ENCODE measurements around the gene ATRIP. TPM values are rescaled to one million over a fixed set of nuclear protein-coding genes. Genes with fewer than 3 reads are reported as not detected.

ATRIP gene
- total and polyA plus RNA-seq, 10 of the 15 experiments (the other 5 are each of a cell fraction or from before 2014, with no cell fraction given): 1.4 to 16.0 (median 10.1) TPM

DNA sequence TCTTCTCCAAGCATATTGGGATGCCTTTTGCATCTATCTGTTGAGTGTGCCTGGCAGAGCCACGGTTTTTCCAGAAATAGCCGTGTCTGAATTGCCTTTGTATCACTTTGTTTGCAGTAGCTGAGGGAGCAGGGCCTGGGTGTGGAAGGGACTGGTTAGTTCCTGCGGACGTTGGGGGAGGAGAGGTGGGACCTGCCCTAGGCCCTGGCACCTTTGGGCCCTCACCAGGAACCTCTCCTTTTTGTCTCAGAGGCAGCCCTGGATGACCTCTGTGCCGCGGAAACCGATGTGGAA, 18.6 kb downstream of the ATRIP start (continued):
- TF ChIP-seq USF1 (IDR thresholded peaks at IDR 0.05; ENCODE audit: borderline replicate concordance, extremely low read length, insufficient read depth, low read depth, low read length): no peak

DNA sequence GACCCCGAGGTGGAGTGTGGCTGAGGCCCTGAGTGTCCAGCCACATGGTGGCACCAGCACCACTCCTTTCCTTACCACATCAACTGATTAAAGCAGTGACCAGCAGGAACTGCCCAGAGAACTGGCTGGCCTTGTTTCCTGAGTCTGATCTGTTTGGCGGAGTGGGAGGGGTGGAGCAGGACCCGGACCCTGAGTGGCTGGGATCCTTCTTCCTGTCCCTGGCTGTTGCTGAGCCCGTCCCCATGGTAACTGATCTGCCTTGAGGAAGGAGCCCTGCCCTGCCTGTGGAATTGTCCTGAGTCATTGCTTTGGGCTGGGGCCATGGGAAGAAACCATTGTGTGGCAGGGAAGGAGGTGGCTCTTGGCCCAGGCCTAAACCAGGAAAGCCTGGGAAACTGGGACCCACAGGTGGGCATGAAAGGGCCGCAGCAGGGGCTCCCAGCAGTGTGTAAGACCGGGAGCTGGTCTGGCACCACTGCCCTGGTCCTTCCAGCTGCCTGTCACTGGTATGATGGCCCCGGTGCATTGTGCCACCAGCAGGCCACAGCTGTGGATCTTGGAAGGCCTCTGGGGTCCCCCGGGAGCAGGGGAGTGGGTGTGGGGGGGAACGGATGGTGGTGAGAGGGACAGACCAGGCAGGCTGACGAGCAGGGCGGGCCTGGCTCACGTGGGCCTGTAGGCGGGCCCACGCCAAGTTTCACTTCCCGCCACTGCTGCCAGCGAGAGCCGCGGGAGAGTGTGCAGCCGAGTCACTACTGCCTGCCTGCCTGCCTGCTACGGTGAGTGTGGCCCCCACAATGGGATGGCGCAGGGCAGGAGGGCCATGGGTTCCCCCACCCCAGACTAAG, 19.2 kb downstream of the ATRIP start:
- peak overlapping the region; percentile 97 for H3K9ac ChIP-seq (ENCODE audit: control insufficient read depth, insufficient read depth, low read length)
- in situ Hi-C loops (cut with MboI): no loop called here
- BruUV-seq (replicated peaks): no TSS peak
- H4K20me1 ChIP-seq (ENCODE audit: control insufficient read depth, insufficient read depth): no peaks in the 10 kb centered on the region
- H3K27ac ChIP-seq (ENCODE audit: control insufficient read depth, insufficient read depth): peak overlapping the region; percentile 96
- ChIA-PET CTCF (interaction anchor here (0.6 to 6.1 kb wide), 9 partner anchors 21 to 197 kb away, joined by 3 to 58 read pairs (median 11); partner anchors contain the start of genes CCDC51, PFKFB4 and TMA7), SMC1A (ENCODE audit: uncharacterized antibody, unreplicated experiment) (interaction anchor here (0.9 to 4.2 kb wide), 10 partner anchors 25 to 219 kb away, joined by 3 to 22 read pairs (median 5); partner anchors contain the start of genes CCDC51, PFKFB4 and TMA7), POLR2A (interaction anchor here (0.6 to 10.0 kb wide), 6 partner anchors 8 to 225 kb away, joined by 3 to 91 read pairs (median 6); partner anchors contain the start of genes CCDC51, PFKFB4, TMA7 and ZNF589), RAD21 (ENCODE audit: unreplicated experiment) (interaction anchor here (0.5 to 2.5 kb wide), 11 partner anchors 26 to 554 kb away, joined by 3 to 20 read pairs (median 6); partner anchors contain the start of genes CCDC51, NME6, PFKFB4 and SLC26A6)
- peak overlapping the region; percentile 87 for H2AFZ ChIP-seq (ENCODE audit: control insufficient read depth, low read depth, low read length)
- peak overlapping the region; percentile 100 for H3K4me2 ChIP-seq (ENCODE audit: control insufficient read depth, insufficient read depth)
- intact Hi-C loops (cut with micrococcal nuclease; ENCODE audit: unreplicated experiment): loop anchor here (1.0 kb wide), 2 partner anchors 42 to 83 kb away; no protein-coding TSS in a partner anchor
- ATAC-seq: peak; percentile 94
- peaks cover 41% of the 10 kb centered on the region for H3K4me1 ChIP-seq (ENCODE audit: control insufficient read depth, insufficient read depth, low read length)
- FAIRE-seq: peak; percentile 85
- H3K79me2 ChIP-seq (ENCODE audit: control insufficient read depth, insufficient read depth, low read length): peaks cover 51% of the 10 kb centered on the region
- DNase-seq (ENCODE audit: low read depth, low spot score): no peak
- WGBS (ENCODE audit: insufficient coverage, insufficient replicate concordance, low lambda C conversion rate, missing lambda C conversion rate): 8% methylated on average over 21 of the region's 21 CpGs
- peak overlapping the region; percentile 88 for H3K4me3 ChIP-seq
- H3K36me3 ChIP-seq (ENCODE audit: control insufficient read depth in 2 of 2, insufficient read depth in 2 of 2, low read length in 1 of 2): peaks cover 9 to 14% of the 10 kb centered on the region in 2 experiments; a peak in 3 of 4 replicates
- no peaks in the 10 kb centered on the region for H3K27me3 ChIP-seq (replicated peaks in 1 of 2; ENCODE audit: control insufficient read depth in 2 of 2, insufficient read depth in 2 of 2, low read length in 1 of 2)
- H3K9me3 ChIP-seq (replicated peaks; ENCODE audit: control insufficient read depth, insufficient read depth, low read length): no peaks in the 10 kb centered on the region
- TF ChIP-seq TAF1 (IDR thresholded peaks at IDR 0.05; ENCODE audit: borderline replicate concordance, low read depth, low read length) (peak; percentile 96), ZNF24 (IDR thresholded peaks at IDR 0.05) (0 out of 2 replicates have a peak, but pooled peaks have one; percentile 9), PBX3 (IDR thresholded peaks at IDR 0.05; ENCODE audit: insufficient replicate concordance, low read depth, low read length) (peak; percentile 42), USF1 (IDR thresholded peaks at IDR 0.05; ENCODE audit: borderline replicate concordance, extremely low read length, insufficient read depth, low read depth, low read length) (peak; percentile 93), PAX5 (IDR thresholded peaks at IDR 0.05; ENCODE audit: borderline replicate concordance, low read depth, low read length) (peak; percentile 40; the same call in 1 of the 2 replicates), SMAD5 (IDR thresholded peaks at IDR 0.05; ENCODE audit: low read depth) (peak; percentile 94), BMI1 (IDR thresholded peaks at IDR 0.05; ENCODE audit: borderline replicate concordance) (peak; percentile 81), POU2F2 (IDR thresholded peaks at IDR 0.05; ENCODE audit: borderline replicate concordance, low read depth, low read length) (peak; percentile 90), USF2 (IDR thresholded peaks at IDR 0.05; ENCODE audit: borderline replicate concordance, low read depth, low read length) (peak; percentile 88), SMARCA5 (IDR thresholded peaks at IDR 0.05) (peak; percentile 46; the same call in 1 of the 2 replicates), ZBTB33 (IDR thresholded peaks at IDR 0.05) (no peak), LARP7 (IDR thresholded peaks at IDR 0.05) (peak; percentile 22; the same call in 1 of the 2 replicates), EGR1 (IDR thresholded peaks at IDR 0.05; ENCODE audit: borderline replicate concordance in 1 of 2, low read depth in 2 of 2, low read length in 2 of 2) (peak in 1 of 2 experiments; percentile 79; a peak in 2 of 3 replicates)

All from GM12878 (cell line).